GM06990 (cell line): ENCODE measurements around the gene ABCC3.
A peak's percentile ranks its signal among the peaks of the same experiment; 100 is the strongest.

Source experiments
- DNase-seq: peaks from one replicate; pipeline ENCODE4 v3.0.0-alpha.2; 2011; ENCODE audit not compliant: insufficient read length; ENCODE audit errors: extremely low read depth
- H3K27me3 ChIP-seq: replicated peaks from 2 replicates; pipeline ENCODE4 v1.6.0; 2011; ENCODE audit warnings: low read length; ENCODE audit not compliant: control insufficient read depth, insufficient read depth
- H3K36me3 ChIP-seq: 2 replicates; pipeline ENCODE4 v1.5.1; 2011; ENCODE audit warnings: low read length; ENCODE audit not compliant: control insufficient read depth, insufficient read depth
- H3K4me3 ChIP-seq: replicated peaks from 2 replicates; pipeline ENCODE4 v1.5.1; 2011; ENCODE audit warnings: low read depth, mild to moderate bottlenecking, control low read depth, low read length
- TF ChIP-seq, protein P1 (sequence below): IDR thresholded peaks from 2 replicates; pipeline ENCODE4 v1.5.1; 2011; ENCODE audit warnings: low read length, control low read depth, mild to moderate bottlenecking, inconsistent platforms; ENCODE audit not compliant: insufficient read depth, poor library complexity, severe bottlenecking

The ABCC3 gene

DNA sequence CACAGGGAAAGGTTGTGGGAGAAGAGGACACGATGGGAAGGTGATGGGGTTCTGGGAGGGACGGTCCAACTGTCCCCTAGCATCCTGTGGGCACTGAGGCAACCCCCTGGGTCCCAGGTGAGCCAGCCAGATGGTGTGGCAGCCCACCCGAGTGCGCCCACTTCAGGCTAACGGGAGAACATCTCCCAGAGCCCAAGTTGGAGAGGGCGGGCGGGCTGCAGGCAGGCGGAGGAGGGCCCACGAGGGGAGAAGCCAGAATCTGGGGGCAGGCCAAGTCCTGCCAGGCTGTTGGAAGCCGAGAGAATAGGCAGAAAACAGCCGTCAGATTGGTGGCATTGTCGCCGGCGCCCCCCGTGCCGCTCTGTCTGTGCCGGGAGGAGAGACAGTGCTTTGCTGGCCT, 13.8 kb upstream of the ABCC3 start:
- TF ChIP-seq, protein P1, sequence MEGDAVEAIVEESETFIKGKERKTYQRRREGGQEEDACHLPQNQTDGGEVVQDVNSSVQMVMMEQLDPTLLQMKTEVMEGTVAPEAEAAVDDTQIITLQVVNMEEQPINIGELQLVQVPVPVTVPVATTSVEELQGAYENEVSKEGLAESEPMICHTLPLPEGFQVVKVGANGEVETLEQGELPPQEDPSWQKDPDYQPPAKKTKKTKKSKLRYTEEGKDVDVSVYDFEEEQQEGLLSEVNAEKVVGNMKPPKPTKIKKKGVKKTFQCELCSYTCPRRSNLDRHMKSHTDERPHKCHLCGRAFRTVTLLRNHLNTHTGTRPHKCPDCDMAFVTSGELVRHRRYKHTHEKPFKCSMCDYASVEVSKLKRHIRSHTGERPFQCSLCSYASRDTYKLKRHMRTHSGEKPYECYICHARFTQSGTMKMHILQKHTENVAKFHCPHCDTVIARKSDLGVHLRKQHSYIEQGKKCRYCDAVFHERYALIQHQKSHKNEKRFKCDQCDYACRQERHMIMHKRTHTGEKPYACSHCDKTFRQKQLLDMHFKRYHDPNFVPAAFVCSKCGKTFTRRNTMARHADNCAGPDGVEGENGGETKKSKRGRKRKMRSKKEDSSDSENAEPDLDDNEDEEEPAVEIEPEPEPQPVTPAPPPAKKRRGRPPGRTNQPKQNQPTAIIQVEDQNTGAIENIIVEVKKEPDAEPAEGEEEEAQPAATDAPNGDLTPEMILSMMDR = peak; percentile 5
- no peaks in the 10 kb centered on the region for H3K36me3 ChIP-seq
- H3K4me3 ChIP-seq = no peak overlapping the region
- DNase-seq = no peak
- no peaks in the 10 kb centered on the region; the same call in 1 of the 2 replicates for H3K27me3 ChIP-seq

DNA sequence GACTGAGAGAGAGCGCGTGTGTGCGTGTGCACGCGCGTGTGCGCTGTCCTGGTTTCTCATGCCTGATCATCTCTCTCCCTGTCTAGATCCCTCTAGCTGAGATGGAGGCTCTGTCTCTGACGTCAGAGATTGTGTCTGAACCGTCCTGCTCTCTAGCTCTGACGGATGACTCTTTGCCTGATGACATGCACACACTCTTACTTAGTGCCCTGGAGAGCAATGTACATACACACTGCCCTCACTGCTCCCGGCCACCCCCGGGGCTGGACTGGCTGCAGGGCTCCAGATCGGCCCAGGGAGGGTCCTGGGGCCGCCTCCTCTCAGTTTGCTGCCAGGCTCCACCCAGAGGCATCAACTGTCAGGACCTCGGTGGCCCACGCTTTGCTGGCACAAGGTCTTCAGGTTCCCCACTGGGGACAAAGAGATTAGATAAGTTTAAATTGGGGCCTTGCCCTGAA, 13.1 kb upstream of the ABCC3 start:
- DNase-seq = no peak
- no peaks in the 10 kb centered on the region; the same call in none of the 2 replicates for H3K27me3 ChIP-seq

DNA sequence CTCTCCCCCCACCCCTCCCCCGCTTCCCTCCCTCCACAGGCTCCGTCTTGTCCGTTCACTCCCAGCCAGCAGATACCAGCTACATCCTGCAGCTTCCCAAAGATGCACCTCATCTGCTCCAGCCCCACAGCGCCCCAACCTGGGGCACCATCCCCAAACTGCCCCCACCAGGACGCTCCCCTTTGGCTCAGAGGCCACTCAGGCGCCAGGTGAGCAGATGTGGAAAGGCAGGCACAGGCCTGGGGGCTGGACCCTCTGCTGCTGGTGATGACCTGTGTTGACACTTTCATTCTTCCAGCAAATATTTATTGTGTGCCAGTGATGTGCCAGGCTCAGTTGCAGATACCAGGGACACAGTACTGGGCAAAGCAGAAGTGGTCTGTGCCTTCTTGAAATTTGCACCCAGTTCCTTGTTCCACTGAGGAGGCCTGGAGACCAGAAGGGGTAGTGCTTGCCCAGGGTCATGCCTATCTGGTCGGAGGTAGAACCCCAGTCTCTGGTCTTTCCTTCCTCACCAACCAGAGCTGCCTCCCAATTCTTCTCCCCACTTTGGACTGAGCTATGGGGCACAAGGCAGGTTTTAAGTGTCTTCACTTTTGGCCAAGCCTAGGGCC, 10.3 kb upstream of the ABCC3 start:
- H3K27me3 ChIP-seq = no peaks in the 10 kb centered on the region; the same call in none of the 2 replicates
- H3K4me3 ChIP-seq = no peak overlapping the region
- TF ChIP-seq, protein P1 = no peak
- no peak for DNase-seq
- no peaks in the 10 kb centered on the region for H3K36me3 ChIP-seq

More for the DNA sequence above, 13.1 kb upstream of the ABCC3 start:
- TF ChIP-seq, protein P1 = no peak
- no peak overlapping the region for H3K4me3 ChIP-seq
- H3K36me3 ChIP-seq = no peaks in the 10 kb centered on the region

DNA sequence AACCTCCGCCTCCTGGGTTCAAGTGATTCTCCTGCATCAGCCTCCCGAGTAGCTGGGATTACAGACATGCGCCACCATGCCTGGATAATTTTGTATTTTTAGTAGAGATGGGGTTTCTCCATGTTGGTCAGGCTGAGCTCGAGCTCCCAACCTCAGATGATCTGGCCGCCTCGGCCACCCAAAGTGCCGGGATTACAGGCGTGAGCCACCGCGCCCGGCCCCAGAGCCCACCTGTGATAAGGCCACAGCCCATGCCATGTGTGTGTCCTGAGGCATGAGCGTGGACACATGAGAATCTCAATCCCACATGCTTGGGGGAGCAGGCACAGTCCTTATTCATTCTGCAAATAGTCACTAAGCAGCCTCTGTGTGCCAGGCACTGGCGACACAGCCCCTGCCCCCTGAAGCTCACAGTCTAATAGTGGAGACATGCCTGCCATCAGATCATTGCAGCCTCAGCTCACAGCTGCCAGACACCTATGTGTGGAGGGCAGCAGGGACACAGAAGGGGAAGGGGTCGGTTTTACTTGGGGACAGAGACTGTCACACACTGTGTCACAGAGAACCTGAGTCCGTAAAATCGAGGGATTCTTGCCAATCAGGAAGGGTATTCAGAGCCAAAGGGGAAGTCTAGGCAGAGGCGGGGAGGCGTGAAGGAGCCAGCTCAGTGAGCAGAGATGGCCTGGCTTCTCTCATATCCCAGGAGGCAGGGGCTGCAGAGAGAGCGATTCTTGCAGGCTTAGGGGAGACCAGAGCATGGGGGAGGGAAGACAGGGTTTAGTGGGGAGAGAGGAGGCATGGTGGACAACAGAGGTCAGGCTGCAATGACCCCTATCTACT, 9.4 kb upstream of the ABCC3 start:
- H3K27me3 ChIP-seq = no peaks in the 10 kb centered on the region; the same call in none of the 2 replicates
- no peak for DNase-seq
- TF ChIP-seq, protein P1 = no peak
- H3K4me3 ChIP-seq = no peak overlapping the region
- no peaks in the 10 kb centered on the region for H3K36me3 ChIP-seq

DNA sequence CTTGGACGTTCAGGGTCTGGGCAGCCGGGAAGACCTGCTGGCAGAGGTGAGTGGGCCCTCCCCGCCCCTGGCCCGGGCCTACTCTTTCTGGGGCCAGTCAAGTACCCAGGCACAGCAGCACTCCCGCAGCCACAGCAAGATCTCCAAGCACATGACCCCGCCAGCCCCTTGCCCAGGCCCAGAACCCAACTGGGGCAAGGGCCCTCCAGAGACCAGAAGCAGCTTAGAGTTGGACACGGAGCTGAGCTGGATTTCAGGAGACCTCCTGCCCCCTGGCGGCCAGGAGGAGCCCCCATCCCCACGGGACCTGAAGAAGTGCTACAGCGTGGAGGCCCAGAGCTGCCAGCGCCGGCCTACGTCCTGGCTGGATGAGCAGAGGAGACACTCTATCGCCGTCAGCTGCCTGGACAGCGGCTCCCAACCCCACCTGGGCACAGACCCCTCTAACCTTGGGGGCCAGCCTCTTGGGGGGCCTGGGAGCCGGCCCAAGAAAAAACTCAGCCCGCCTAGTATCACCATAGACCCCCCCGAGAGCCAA, 8.6 kb upstream of the ABCC3 start:
- DNase-seq = peak; percentile 54
- Histone ChIP-seq H3K4me3 (no peak overlapping the region), H3K36me3 (no peaks in the 10 kb centered on the region), H3K27me3 (no peaks in the 10 kb centered on the region; the same call in none of the 2 replicates)
- TF ChIP-seq, protein P1 = peak; percentile 83
